ENCODE measurements around the gene HNRNPA2B1.
"Not testable (repeated sequence)": the region's sequence is repeated elsewhere in the genome, so short reads cannot be mapped to it uniquely, and the experiment has no call there.

Gene HNRNPA2B1

GRCh38 chr7:26179422-26179821 is 21.1 kb downstream of the HNRNPA2B1 start:
- Histone ChIP-seq H3K4me2 (ENCODE audit: low read length, poor library complexity, severe bottlenecking) (no peak overlapping the region), H3K27me3 (ENCODE audit: control insufficient read depth in 1 of 2, insufficient read depth in 1 of 2, low read length in 2 of 2) (no peaks in the 10 kb centered on the region), H3K27ac (ENCODE audit: low read length, poor library complexity, severe bottlenecking) (no peak overlapping the region), H3K4me1 (ENCODE audit: control insufficient read depth, insufficient read depth, low read depth, low read length) (peaks cover 10% of the 10 kb centered on the region), H4K8ac (ENCODE audit: low read length) (no peak overlapping the region), H3K4me3 (ENCODE audit: insufficient read depth in 1 of 2, low read depth in 1 of 2, low read length in 2 of 2) (no peak overlapping the region), H3K36me3 (ENCODE audit: control insufficient read depth in 1 of 2, insufficient read depth in 2 of 2, low read depth in 1 of 2, low read length in 2 of 2) (peaks cover 0 to 8% of the 10 kb centered on the region in 2 experiments), H3K23ac (ENCODE audit: low read length in 2 of 2) (no peak overlapping the region), H2BK12ac (ENCODE audit: low read length in 2 of 2) (no peak overlapping the region), H2BK120ac (ENCODE audit: low read depth, low read length) (no peak overlapping the region), H3K14ac (ENCODE audit: low read length in 2 of 2) (no peak overlapping the region), H3K18ac (ENCODE audit: low read depth in 1 of 2, low read length in 2 of 2) (no peak overlapping the region), H4K91ac (ENCODE audit: low read length) (no peak overlapping the region), H2AK5ac (ENCODE audit: low read length, severe bottlenecking) (no peak overlapping the region), H3K4ac (ENCODE audit: low read depth in 1 of 2, low read length in 2 of 2) (no peak overlapping the region), H3K9ac (ENCODE audit: low read length) (no peak overlapping the region), H2BK15ac (ENCODE audit: low read depth, poor library complexity, severe bottlenecking) (no peak overlapping the region), H3K9me3 (ENCODE audit: control insufficient read depth, low read length) (no peaks in the 10 kb centered on the region), H2BK5ac (ENCODE audit: low read depth, low read length, poor library complexity, severe bottlenecking) (no peak overlapping the region), H2AFZ (ENCODE audit: low read depth, low read length) (no peak overlapping the region), H3K79me1 (replicated peaks; ENCODE audit: low read length, poor library complexity, severe bottlenecking) (no peaks in the 10 kb centered on the region)
- 93% methylated on average over 3 of the region's 5 CpGs for WGBS
- no peak for DNase-seq

DNA sequence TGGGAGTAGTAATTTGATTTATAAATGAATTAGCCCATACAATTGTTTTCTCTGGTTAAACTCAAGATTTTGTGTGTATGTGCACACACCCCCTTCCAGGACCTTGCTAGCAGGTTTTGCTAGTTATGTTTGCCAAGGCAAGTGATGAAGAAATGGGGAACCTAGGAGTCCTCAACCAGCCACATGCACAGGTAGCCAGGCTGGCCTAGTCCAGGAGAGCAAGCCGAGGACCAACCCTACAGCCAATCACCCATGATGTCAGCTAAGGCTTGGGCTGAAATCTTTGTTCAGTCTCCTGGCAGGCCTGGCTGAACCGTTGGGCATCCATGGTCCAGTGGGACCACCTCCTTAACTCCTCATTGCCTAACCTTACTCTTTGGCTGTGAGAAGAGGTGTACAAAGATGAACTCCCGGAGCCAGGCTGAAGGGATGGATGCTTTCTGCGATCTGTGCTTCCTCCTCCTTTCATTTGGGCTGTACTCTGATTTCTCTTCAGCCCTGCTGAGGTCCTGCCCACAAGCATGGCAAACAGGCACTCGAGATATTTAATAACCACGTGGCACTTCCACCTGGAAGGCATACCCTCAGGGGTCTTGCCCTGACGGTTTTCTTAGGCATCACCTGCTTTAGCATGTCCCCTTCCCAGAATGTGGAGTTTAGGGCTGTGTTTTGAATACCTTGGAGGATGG is 22.1 kb downstream of the HNRNPA2B1 start:
- no peak overlapping the region for H3K18ac ChIP-seq (ENCODE audit: low read depth in 1 of 2, low read length in 2 of 2)

DNA sequence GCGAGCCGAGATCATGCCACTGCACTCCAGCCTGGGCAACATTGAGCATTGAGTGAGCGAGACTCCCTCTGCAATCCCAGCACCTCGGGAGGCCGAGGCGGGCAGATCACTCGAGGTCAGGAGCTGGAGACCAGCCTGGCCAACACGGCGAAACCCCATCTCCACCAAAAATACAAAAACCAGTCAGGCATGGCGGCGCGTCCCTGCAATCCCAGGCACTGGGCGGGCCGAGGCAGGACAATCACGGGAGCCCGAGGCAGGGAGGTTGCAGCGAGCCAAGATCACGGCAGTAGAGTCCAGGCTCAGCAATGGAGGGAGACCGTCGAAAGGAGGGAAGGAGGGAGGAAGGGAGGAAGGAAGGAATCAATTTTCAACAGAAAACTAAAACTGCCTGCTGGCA is 23.3 kb downstream of the HNRNPA2B1 start:
- 97% methylated on average over 14 of the region's 20 CpGs for WGBS
- H3K18ac ChIP-seq (ENCODE audit: low read depth in 1 of 2, low read length in 2 of 2); H3K27ac ChIP-seq (ENCODE audit: low read length, poor library complexity, severe bottlenecking); H3K9ac ChIP-seq (ENCODE audit: low read length); H3K4me1 ChIP-seq (ENCODE audit: control insufficient read depth, insufficient read depth, low read depth, low read length); H4K91ac ChIP-seq (ENCODE audit: low read length); H3K27me3 ChIP-seq (ENCODE audit: control insufficient read depth in 1 of 2, insufficient read depth in 1 of 2, low read length in 2 of 2); H3K79me1 ChIP-seq (replicated peaks; ENCODE audit: low read length, poor library complexity, severe bottlenecking); H3K4ac ChIP-seq (ENCODE audit: low read depth in 1 of 2, low read length in 2 of 2); H2AK5ac ChIP-seq (ENCODE audit: low read length, severe bottlenecking); H2AFZ ChIP-seq (ENCODE audit: low read depth, low read length); H2BK120ac ChIP-seq (ENCODE audit: low read depth, low read length); H2BK15ac ChIP-seq (ENCODE audit: low read depth, poor library complexity, severe bottlenecking); H2BK5ac ChIP-seq (ENCODE audit: low read depth, low read length, poor library complexity, severe bottlenecking); DNase-seq; H2BK12ac ChIP-seq (ENCODE audit: low read length in 2 of 2); H3K4me2 ChIP-seq (ENCODE audit: low read length, poor library complexity, severe bottlenecking); H3K4me3 ChIP-seq (ENCODE audit: insufficient read depth in 1 of 2, low read depth in 1 of 2, low read length in 2 of 2); H3K23ac ChIP-seq (ENCODE audit: low read length in 2 of 2); H3K14ac ChIP-seq (ENCODE audit: low read length in 2 of 2); H3K36me3 ChIP-seq (ENCODE audit: control insufficient read depth in 1 of 2, insufficient read depth in 2 of 2, low read depth in 1 of 2, low read length in 2 of 2); H3K9me3 ChIP-seq (ENCODE audit: control insufficient read depth, low read length); H4K8ac ChIP-seq (ENCODE audit: low read length): not testable (repeated sequence)

More for the DNA sequence above, 22.1 kb downstream of the HNRNPA2B1 start:
- Histone ChIP-seq H3K4me3 (ENCODE audit: insufficient read depth in 1 of 2, low read depth in 1 of 2, low read length in 2 of 2) (no peak overlapping the region), H2BK15ac (ENCODE audit: low read depth, poor library complexity, severe bottlenecking) (no peak overlapping the region), H2BK5ac (ENCODE audit: low read depth, low read length, poor library complexity, severe bottlenecking) (no peak overlapping the region), H3K9me3 (ENCODE audit: control insufficient read depth, low read length) (no peaks in the 10 kb centered on the region), H4K8ac (ENCODE audit: low read length) (no peak overlapping the region), H2AFZ (ENCODE audit: low read depth, low read length) (no peak overlapping the region), H3K23ac (ENCODE audit: low read length in 2 of 2) (no peak overlapping the region), H3K27ac (ENCODE audit: low read length, poor library complexity, severe bottlenecking) (no peak overlapping the region), H3K9ac (ENCODE audit: low read length) (no peak overlapping the region), H4K91ac (ENCODE audit: low read length) (no peak overlapping the region), H3K4ac (ENCODE audit: low read depth in 1 of 2, low read length in 2 of 2) (no peak overlapping the region), H2BK120ac (ENCODE audit: low read depth, low read length) (no peak overlapping the region), H3K14ac (ENCODE audit: low read length in 2 of 2) (no peak overlapping the region), H3K79me1 (replicated peaks; ENCODE audit: low read length, poor library complexity, severe bottlenecking) (peaks cover 2% of the 10 kb centered on the region), H2BK12ac (ENCODE audit: low read length in 2 of 2) (peak overlapping the region in 1 of 2 experiments; percentile 3), H3K27me3 (ENCODE audit: control insufficient read depth in 1 of 2, insufficient read depth in 1 of 2, low read length in 2 of 2) (no peaks in the 10 kb centered on the region), H3K36me3 (ENCODE audit: control insufficient read depth in 1 of 2, insufficient read depth in 2 of 2, low read depth in 1 of 2, low read length in 2 of 2) (peaks cover 0 to 8% of the 10 kb centered on the region in 2 experiments), H3K4me1 (ENCODE audit: control insufficient read depth, insufficient read depth, low read depth, low read length) (peaks cover 10% of the 10 kb centered on the region), H3K4me2 (ENCODE audit: low read length, poor library complexity, severe bottlenecking) (no peak overlapping the region), H2AK5ac (ENCODE audit: low read length, severe bottlenecking) (peak overlapping the region; percentile 1)
- DNase-seq, result no peak
- 96% methylated on average over 7 of the region's 7 CpGs for WGBS

GRCh38 chr7:26176696-26177095 is 23.9 kb downstream of the HNRNPA2B1 start:
- not testable (repeated sequence) for H3K23ac ChIP-seq (ENCODE audit: low read length in 2 of 2); H3K18ac ChIP-seq (ENCODE audit: low read depth in 1 of 2, low read length in 2 of 2); H4K91ac ChIP-seq (ENCODE audit: low read length); H3K79me1 ChIP-seq (replicated peaks; ENCODE audit: low read length, poor library complexity, severe bottlenecking); H3K4ac ChIP-seq (ENCODE audit: low read depth in 1 of 2, low read length in 2 of 2); H2BK12ac ChIP-seq (ENCODE audit: low read length in 2 of 2); H2BK5ac ChIP-seq (ENCODE audit: low read depth, low read length, poor library complexity, severe bottlenecking); H2AFZ ChIP-seq (ENCODE audit: low read depth, low read length); H3K27me3 ChIP-seq (ENCODE audit: control insufficient read depth in 1 of 2, insufficient read depth in 1 of 2, low read length in 2 of 2); H3K14ac ChIP-seq (ENCODE audit: low read length in 2 of 2); H3K4me1 ChIP-seq (ENCODE audit: control insufficient read depth, insufficient read depth, low read depth, low read length); H2BK15ac ChIP-seq (ENCODE audit: low read depth, poor library complexity, severe bottlenecking); H2BK120ac ChIP-seq (ENCODE audit: low read depth, low read length); H4K8ac ChIP-seq (ENCODE audit: low read length); H3K4me2 ChIP-seq (ENCODE audit: low read length, poor library complexity, severe bottlenecking); H3K36me3 ChIP-seq (ENCODE audit: control insufficient read depth in 1 of 2, insufficient read depth in 2 of 2, low read depth in 1 of 2, low read length in 2 of 2); H3K9me3 ChIP-seq (ENCODE audit: control insufficient read depth, low read length); DNase-seq; H2AK5ac ChIP-seq (ENCODE audit: low read length, severe bottlenecking); H3K9ac ChIP-seq (ENCODE audit: low read length); H3K27ac ChIP-seq (ENCODE audit: low read length, poor library complexity, severe bottlenecking); H3K4me3 ChIP-seq (ENCODE audit: insufficient read depth in 1 of 2, low read depth in 1 of 2, low read length in 2 of 2)
- 95% methylated on average over 15 of the region's 26 CpGs for WGBS

All from mesenchymal stem cell (in vitro differentiated cells and primary cell).